Measurements from ENCODE around the gene RAB13.

RAB13 gene

DNA sequence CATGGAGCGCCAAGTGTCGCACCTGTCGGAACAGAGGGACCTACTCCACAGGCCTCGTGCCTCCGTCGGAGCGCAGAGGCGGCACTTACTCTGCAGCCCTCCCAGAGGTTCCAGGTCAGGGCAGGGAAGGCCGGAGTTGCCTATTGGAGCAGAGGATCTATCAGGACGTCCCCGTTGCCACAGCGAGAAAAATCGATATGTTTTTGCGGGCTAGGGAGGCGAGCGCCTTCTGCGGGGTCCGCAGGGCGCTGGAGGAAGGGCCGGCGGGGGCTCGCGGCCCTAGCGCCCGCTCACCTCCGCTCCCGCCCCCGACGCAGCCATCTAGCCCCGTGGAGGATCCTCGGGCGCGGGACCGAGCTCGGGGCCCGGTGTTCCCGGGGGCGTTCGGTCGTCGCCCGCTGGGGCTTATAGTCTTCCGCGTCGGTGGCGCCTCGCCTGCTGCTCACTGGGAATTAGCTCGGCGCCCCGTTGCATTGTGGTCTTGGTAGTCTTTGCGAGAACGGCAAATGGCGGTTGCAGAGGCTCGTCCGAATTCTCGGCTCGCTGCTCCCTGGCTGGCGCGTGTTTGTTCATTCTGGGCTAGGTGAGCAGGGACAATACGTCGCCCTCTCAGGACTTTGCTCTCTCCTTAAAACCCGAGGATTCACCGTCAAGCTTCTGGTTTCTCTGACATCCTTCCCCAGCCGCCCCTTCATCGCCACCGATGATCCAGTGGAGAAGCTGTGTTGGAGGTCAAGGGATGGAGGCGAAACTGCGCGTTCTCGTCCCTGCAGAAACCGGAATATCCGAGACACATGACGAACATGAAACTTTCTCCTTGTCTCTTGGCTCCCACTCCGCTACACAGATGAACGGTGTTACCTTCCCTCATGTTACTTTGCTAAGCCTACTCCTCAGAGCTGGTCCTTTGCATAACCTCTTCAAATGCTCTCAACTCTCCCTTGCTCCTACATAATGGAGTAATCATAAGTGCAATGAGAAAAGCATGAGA, 8.6 kb downstream of the RAB13 start, which contains the start of gene JTB:
JTB (minus strand) TSS at position 425 of the 991 bp plus-strand sequence; CDS start at position 3, 422 bp downstream.
- peak; percentile 66 for DNase-seq

DNA sequence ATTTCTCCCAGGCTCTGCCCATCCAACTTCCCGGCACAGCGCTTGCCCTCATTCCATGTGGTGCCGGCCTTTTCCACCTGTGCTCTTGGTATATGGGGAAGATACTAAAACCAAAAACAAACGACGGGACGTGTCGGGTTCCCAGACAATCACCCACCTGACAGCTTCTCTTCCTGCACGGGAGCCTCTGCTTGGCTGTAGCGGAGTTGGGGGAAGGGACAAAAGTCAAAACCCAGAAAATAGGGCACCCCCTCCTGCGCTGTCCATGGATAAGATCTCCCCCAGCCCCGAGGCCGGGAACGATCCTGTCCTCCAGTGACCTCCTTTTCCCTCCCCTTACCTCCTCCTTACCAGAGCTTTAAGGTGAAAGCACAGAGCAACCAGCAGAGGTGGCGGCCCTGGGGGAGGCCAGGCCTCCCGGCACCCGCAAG, 9.3 kb downstream of the RAB13 start:
- DNase-seq: no peak

DNA sequence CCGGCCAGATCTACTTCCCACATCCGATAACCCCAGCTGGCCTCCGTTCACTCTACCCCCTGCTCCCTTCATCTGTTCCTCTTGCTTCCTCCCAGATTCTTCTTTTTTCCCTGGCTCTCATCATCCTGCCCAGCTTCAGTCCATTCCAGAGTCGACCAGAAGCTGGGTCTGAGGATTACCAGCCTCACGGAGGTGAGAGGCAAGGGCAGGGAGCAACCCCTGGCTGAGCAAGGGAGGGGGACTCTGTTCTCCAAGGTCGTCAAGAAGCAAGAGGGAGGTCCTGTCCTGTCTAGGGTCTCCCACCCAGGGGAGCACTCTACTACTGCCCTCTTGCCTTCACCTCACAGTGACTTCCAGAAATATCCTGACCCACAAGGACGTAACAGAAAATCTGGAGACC, 12.6 kb downstream of the RAB13 start:
- DNase-seq: no peak

DNA sequence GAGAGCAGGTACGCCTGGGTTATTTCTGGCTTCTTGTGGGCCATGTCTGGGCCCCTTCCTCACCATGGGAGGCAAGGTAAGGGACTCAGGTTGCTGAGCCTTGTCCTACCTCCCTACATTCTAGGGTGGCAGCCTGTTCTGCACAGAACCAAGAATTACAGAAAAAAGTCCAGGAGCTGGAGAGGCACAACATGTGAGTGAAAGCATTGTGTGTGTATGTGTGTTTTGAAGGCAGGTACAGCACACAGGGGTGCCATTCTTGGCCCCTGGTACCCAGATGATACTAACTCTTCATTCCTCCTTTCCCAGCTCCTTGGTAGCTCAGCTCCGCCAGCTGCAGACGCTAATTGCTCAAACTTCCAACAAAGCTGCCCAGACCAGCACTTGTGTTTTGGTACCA, 13.1 kb downstream of the RAB13 start:
- DNase-seq: no peak

DNA sequence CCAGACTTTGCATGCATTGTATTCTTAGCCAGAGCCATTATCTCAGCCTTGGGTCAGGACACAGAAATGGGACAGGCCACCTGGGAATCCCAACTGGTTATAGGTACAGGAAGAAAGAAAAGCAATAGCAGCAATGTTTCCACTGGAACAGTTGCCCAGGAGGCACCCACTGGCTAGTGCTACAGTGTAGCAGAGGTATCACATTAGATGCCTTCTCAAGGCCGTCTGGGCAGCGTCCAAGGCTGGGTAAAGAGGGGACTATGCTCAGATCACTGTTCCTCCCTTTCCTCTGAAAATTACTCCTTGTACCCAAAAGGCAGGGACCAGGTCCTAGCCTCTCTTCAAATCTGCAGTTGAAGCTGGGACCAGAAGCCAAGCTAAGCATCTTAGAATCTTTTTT, 15.8 kb downstream of the RAB13 start:
- DNase-seq: no peak

DNA sequence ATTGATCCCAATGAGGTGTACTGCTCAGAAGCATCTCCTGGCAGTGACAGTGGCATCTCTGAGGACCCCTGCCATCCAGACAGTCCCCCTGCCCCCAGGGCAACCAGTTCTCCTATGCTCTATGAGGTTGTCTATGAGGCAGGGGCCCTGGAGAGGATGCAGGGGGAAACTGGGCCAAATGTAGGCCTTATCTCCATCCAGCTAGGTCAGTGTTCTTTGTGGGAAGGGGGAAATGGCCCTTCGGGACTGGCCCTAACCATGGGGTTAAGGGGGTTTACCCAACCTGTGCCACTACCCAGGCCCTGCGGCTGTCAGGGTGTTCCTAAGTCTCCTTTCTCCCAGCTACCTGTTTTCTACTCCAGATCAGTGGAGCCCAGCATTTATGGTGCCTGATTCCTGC, 17.2 kb downstream of the RAB13 start:
- no peak for DNase-seq

DNA sequence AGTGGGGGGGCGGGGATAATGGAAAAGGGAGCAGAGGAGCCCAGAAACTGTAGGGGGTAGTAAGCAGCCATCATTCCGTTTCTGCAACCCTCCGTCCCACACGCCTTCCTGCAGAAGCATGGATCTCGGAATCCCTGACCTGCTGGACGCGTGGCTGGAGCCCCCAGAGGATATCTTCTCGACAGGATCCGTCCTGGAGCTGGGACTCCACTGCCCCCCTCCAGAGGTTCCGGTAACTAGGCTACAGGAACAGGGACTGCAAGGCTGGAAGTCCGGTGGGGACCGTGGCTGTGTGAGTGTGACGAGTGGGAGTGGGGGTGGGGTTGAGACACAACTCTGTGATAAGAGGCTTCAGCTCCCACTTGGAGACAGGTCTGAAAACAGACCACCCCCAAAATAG, 17.7 kb downstream of the RAB13 start:
- DNase-seq: no peak

DNA sequence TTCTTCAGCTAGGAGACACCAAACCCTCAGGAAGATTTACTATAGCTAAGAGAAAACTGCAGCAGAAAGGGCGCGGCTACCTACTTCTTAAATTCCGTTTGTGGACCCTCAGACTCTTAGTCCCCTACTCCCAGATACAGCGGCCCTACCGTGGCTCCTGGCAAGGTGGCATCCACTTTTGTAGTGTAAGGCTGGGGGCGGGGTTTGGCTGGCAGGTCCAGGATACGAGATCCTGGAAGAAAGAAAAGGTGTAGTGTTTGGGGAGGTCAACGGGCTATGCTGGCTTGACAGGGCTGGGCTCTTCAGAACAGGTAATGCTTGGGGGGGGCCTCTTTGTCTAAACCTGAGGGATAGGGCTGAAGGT, 18.2 kb downstream of the RAB13 start:
- no peak for DNase-seq

DNA sequence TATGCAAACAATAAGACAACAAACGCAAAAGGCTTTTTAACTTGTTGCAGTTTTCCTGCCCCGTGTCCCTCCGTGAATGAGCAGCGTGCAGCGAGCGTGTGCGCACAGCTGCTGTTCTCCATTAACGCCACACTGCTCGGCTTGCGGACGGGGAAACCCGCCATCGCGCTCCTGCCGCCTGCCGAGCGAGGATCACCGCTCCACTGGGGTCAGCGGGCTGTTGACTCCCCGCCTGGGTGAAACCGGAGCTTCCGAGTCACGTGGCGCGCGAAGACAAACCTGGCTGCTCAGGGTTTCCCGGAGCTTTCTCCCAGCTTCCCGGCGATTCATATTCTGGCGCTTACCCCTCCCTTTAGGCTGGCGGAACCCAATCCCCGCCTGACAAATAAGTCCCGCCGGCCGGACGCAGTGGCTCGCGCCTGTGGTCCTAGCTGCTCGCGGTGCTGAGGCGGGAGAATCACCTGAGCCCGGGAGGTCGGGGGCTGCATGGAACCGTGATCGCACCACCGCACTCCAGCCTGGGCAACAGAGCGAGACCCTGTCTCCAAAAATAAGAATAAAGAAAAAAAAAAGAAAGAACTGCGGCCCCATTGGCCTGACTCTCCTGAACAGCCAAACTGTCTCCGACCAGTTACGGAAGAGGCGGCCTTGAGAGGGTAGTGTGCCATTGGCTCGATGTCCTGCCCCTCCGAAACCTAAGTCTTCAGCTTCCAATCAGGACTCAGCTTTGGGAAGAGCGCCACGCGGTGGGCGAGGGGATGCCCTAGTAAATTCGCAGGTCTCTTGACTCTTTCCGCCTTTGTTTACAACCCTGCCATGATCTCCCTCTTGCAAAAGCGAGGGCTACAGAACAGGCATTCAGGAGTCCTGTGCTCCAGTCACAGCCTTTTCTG, 18.8 kb downstream of the RAB13 start, which contains the start of gene CREB3L4:
CREB3L4 (plus strand) TSS at position 796 of the 893 bp plus-strand sequence. CDS start 624 bp downstream, outside the sequence.
- peak; percentile 97 for DNase-seq

DNA sequence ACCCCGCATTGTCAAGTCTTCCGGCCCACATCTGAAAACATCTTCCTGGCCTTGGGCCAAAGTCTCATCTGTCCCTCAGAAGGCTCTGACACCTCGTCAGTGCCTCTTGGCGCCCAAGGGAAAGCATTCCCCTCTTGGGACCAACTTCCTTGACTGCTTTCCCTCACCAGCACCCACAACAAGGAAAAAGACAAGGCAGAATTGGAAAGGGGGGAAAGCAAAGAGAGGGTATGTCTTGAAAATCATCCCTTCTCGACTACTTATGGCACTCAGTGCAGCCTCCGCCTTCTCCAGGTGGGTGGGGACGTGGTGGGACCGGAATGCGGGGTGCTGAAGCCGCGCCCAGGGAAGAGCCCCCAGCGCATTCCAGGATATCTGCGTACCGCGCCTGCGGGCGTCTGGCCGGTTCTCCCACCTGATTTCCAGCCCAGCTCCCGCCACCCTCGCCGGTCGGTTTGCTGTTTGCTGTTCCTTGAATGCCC, 22.2 kb downstream of the RAB13 start:
- DNase-seq: peak; percentile 93

DNA sequence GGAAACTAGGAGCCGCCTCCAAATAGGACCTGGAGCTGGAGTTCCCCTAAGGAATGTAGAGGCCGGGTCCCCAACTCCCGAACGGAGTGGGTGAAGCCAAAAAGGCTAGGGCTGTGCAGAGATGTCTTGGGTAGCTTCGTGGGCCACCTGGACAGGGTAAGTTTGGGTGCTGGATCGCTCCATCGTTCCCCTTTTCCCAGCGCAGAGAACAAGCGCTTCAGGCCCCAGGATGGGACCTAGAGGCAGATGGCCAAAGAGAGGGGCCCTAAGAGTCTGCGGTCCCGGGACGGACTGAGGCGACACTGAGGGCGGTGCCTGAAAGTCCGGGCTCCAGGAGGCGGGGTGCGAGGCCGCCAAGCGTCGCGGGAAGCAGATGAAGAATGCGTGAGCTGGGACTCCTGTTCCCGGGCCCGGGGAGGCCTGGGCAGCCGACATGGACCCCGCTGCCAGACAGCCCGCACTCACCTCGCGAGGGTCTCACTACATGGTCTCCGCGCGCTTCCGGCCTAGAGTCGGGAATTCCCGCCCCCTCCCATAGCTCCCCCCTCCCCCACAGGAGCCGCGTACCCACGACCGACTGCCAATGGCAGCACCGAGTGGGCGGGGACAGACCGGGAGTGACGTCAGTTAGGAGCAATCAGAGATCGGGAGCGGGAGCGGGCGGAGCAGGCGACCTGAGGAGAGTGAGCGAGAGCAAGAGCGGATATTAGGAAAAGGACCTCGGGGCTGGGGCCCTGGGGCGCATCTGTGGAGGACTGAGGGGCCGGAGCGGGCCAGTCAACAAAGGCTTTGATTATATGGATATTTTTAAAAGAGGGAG, 22.9 kb downstream of the RAB13 start, which contains the start of gene SLC39A1:
SLC39A1 (minus strand) TSS at position 508 of the 820 bp plus-strand sequence. CDS start 822 bp downstream, outside the sequence.
- DNase-seq: peak; percentile 96

DNA sequence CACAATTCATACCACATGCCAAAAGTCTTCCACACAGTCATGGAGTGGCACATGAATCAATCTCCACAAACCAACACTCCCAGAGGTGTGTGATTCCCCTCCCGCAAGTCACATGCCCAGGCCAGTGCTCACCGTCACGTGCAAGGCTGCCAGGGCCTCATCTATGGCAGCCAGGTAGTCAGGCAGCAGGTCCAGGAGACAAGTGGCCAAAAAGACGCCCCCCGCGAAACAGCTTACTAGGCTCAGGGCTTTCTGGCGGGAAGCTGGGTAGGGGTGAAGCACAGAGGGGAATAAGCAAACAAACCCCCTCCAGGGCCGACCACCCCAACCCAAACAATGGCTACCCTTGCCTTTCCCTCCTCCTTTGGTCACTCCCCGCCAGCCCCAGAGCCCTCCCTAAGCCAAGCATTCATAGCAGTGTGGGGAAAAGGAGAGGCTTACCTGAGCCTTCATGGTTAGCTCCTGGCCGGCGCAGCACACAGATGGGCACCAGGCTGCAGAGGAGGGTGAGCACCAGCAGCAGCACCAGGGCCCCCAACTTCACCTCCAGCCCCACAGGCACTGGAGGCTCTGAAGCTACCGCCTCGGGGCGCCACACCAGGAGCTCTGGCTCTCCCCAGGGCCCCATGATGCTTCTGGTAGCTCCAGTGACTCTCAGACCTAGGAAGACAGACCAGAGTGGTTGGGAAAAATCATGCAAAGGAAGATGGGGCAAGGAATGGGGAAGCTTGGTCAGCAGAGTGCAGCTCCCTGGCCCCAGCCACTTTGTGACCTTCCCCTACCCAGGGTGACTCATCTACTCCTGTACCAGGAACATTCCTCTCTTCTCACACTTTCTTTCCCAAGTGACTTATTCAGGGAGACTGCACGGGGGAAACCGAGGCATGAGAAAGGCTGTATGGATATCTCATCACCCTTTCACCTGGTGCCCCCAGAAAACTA, 23.8 kb downstream of the RAB13 start:
- DNase-seq: peak; percentile 22

DNA sequence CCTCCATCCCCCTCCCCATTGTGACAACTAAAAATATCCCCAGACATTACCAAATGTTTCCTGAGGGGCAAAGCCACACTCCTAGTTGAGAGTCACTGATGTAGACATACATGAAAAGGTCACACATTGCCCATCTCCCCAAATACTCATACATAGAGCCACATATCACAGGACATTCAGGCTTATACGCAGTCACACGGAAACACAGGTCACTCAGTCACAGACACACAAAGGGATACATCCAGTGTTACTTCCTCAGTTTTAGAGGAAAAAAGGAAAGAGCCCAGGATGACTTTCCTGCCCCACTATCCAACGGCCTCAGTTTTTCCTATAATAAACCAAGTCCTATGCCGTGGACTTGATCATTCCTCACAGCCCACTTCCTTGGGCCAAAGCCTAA, 24.7 kb downstream of the RAB13 start:
- no peak for DNase-seq

DNA sequence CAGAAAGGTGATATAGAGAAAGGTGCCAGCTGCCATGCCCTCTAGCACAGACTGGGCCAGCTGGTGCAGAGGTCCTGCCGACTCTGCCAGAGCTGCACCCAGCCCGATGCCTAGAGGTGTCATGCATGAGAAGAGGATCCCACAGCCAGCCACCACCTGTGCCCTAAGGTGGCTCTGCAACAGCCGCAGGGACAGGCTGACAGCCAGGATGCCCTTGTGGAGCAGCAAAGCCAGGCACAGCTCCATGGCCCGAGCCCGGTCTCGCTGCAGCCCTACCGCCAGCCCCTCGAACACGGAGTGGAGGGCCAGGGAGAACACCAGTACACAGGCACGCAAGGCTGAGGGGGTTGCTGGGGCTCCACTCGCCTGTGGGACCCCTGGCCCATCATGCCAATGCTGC, 25.9 kb downstream of the RAB13 start:
- DNase-seq: no peak

DNA sequence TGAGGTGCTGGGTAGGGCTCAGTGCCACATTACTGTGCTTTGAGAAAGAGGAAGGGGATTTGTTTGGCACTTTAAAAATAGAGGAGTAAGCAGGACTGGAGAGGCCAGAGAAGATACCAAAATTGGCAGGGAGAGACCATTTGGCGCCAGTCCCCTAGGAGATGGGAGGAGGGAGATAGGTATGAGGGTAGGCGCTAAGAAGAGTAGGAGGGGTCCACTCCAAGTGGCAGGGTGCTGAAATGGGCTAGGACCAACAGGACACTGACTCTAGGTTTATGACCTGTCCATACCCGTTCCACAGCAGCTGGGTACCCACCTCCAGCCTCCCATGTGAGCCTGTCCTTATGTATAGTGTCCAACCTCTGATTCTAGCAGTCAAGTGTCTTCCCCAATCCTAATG, 26.7 kb downstream of the RAB13 start:
- DNase-seq: no peak

DNA sequence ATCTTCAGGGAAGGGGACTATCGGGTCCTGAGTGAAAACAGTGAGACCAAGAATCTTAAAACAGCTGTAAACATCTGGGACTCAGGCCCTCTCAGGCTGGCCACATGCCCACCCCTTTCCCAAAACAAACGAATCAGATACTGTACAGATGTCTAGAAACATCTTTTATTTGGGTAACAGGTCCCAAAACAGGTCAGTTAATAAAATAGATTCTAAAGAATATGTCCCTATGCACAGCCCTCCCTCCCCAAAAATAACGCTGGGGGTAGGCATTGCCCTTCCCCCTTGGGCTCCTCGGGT, 27.2 kb downstream of the RAB13 start:
- no peak for DNase-seq

DNA sequence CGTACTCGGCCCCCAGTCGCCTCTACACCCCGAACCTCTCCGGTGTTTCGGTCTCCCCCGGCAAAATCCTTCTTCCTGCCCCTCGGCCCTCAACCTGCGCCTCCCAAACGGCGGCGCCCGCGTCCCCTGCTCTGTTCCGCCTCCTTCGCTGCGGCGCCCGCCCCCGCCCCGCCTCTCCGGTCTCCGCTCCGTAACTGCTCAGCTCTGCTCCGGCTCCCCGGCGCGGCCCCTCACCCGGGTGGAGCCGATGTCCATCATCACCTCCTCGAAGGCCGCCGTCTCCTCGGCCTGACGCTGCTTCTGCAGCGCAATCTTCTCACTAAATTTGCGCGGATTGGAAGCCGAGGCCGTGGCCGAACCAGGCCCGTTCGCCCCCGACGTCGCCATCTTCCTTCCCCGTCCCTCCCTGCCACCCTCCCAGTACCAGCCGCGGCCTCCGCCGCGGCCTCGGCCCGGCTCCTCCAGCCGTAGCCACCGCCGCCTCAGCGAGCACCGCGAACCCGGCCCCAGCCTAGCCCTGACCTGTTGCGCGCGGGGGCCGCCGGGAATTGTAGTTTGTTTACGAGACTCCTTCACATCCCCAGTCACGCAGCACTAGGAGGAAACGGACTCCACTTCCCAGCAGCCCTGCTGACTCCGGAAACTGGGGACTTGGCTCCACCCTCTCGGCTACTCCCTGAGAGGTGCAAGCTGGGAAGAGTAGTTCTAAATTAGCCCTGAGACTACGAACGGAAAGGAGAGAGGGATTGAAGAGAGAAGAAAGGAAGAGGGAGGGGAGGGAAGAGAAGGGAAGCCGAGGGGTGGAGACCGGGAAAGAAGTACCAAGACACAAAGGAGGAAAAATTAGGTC, 27.8 kb downstream of the RAB13 start, which contains the start of gene CRTC2:
CRTC2 (minus strand) TSS at position 502 of the 850 bp plus-strand sequence; CDS start at position 387, 115 bp downstream.
- DNase-seq: peak; percentile 99

DNA sequence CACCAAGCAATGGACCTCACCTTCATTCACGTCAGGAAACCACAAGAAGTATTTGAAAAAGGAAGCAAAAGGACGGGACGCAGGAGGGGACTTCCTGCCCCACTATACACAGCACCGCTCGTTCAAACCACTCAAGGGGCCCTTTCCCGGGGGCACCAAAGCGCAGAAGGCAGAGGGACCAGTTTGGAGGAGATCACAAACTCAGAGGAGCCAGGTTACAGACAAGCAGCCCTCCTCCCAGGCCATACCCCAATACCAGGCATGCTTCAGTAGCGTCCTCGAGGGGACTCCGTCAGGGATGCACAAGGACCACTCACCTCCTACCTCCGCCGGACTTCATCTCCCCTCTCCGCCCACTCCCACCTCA, 28.4 kb downstream of the RAB13 start:
- no peak for DNase-seq

DNA sequence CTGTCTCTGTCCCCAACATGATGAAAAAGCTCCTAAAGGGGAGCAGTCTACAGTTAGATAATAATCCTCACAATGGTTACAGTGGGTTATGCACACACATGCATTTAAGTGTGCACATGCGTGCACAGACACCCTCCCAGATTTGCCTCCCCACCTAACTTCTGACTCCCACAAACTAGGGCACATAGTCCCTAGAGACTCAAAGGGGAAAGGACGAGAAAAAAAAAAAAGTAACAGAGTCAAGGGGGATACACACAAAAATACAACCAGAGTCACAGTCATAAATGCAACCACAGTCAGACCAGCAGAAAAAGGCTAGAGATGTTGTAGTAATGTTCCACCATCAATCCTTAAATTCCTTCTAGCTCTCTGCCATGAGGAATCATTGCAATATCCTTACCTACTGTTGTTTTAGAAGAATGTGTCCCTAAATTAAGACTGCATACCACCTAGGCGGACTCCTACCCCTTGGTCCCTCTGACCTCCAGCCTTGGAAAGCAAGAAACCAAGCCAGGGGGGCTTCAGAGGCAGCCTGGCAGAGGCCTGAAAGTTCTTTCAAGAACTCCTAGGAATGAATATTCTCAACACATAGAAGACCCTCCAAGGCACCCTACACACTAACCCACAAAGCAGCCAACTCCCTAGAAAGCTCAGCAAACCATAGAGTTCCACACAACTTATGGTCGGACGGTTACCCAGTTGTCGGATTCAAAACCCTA, 29.0 kb downstream of the RAB13 start:
- no peak for DNase-seq
